Measurements from ENCODE around the gene HOXB7. TPM values are rescaled to one million over a fixed set of nuclear protein-coding genes. Genes with fewer than 3 reads are reported as not detected.
A peak's percentile ranks its signal among the peaks of the same experiment; 100 is the strongest.

HOXB7 gene
- total RNA-seq, 1 donor from 2014 or later = 0.30 TPM

DNA sequence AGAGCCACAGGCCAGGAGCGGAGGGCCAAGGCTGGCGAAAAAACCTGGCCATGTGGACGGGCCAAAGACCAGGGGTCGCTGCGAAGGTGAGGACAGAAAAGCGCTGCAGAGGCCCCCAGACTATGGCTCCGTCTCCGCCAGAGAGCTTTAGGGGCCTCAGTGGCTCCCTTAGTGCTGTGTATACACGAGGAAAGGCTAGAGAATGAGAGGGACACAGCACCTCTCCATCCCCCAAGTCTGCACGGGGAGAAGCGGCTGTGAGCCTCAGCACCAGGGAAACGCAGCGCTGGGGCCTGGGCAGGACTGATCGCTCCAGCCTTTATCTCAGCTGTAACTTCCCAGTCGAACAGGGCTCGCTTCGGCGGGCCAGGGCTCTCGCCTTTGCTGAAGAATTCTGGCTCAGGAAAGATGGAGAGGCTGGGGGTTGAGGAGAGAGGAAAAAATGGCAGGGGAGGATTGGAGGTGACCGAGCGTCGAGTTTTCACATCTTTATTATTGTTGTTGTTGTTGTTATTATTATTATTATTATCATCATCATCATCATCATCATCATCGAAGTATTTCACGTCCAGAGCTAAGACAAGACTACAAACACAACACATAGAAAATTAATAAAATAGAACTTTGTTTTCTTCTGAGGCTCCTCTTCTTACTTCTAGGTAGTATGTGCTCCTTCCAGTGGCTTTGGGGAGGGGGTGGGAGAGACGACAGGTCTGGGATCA is 15.4 kb downstream of the HOXB7 start:
- peak overlapping the region; percentile 31 for H3K4me3 Mint-ChIP-seq

DNA sequence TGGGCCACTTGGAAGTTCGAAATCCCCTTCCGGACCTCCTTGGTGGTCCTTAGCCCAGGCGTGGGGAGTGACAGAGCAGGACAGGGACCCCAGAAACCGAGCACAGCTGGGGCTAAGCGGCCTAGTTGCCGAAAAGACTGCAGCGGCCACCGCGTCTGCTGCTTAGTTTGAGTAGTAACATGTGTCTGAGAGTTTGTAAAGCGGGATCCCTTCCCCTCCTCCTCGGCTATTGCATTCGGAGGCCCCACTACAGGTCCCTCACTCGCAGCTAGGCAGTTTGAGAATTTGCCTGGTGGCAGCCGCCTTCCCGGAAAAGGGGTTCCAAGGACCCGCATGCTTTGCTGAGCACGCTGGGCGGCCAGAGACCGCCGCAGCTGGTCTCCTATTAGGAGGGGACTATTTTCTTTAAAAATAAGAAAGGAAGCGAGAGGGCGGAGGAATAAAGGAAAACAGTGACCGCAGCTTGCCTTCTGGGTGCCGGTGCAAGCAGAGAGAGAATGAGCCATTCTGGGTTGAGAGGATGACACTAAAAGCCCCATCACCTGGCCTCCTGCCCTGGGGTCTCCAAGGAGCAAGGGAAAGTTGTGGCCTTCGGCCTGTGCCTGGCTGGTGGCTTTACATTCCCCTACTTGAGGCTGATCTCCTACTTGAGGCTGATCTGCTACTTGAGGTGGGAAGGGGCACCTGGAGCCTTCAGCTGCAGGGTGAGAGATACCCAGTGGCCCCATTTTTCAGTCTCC is 16.1 kb downstream of the HOXB7 start:
- no peaks in the 10 kb centered on the region for H3K36me3 Mint-ChIP-seq (ENCODE audit: low read depth)
- intact Hi-C loops (cut with micrococcal nuclease) = loop anchor here (1.0 to 10.0 kb wide), 6 partner anchors 33 to 490 kb away; partner anchors contain the start of genes CBX1, HOXB9, PRAC1 and PRAC2
- H3K27ac Mint-ChIP-seq = no peak overlapping the region
- DNase-seq = no peak
- no peak overlapping the region for H3K4me3 Mint-ChIP-seq
- H3K4me1 Mint-ChIP-seq = peaks cover 42% of the 10 kb centered on the region
- H3K27me3 Mint-ChIP-seq = peaks cover 87% of the 10 kb centered on the region
- H3K9me3 Mint-ChIP-seq = no peaks in the 10 kb centered on the region

More for the DNA sequence above, 15.4 kb downstream of the HOXB7 start:
- Mint-ChIP-seq H3K27ac (no peak overlapping the region), H3K4me1 (peaks cover 39% of the 10 kb centered on the region), H3K9me3 (no peaks in the 10 kb centered on the region), H3K27me3 (peaks cover 87% of the 10 kb centered on the region), H3K36me3 (ENCODE audit: low read depth) (no peaks in the 10 kb centered on the region)
- no peak for DNase-seq
- intact Hi-C loops (cut with micrococcal nuclease) = loop anchor here (5.0 to 10.0 kb wide), 4 partner anchors 127 to 491 kb away; partner anchors contain the start of genes CBX1, PRAC1, PRAC2 and SNX11

DNA sequence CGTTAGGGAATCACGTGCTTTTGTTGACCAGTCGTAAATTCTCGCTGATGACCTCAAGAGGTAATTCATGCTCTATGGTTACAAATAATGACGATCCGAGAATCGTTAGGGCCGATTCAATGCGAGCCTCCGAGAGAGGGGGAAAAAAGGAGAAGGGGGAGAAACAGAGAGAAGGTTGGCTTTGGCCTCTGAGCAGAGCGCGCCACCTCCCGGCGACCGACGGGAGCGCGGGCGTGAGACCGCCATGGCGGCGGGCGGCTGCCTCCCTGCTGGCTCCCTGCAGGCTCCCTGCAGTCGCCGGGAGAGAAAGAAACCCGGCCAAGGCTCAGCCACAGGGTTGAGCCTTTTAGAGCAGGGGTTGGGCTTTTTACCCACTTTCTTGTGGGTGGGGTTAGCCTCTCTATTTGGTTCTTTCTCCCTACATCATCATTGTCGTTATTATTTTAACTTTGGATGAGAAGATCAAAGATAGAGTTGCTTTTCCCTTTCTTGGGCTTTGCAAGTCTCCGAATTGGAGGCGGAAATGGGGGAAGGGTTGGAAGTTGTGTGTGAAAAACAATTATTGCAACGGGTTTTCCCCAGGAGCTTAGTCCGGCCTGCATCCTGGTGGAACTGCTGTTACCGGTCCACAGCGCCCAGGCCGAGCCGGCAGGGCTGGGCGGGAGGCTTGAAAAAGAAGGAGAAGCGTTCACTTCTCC is 16.8 kb downstream of the HOXB7 start:
- intact Hi-C loops (cut with micrococcal nuclease) = loop anchor here (1.0 to 10.0 kb wide), 7 partner anchors 33 to 489 kb away; partner anchors contain the start of genes CBX1, HOXB9 and SNX11
- no peak overlapping the region for H3K27ac Mint-ChIP-seq
- no peaks in the 10 kb centered on the region for H3K36me3 Mint-ChIP-seq (ENCODE audit: low read depth)
- H3K27me3 Mint-ChIP-seq = peaks cover 87% of the 10 kb centered on the region
- DNase-seq = peak; percentile 96
- H3K9me3 Mint-ChIP-seq = no peaks in the 10 kb centered on the region
- peak overlapping the region; percentile 85 for H3K4me3 Mint-ChIP-seq
- H3K4me1 Mint-ChIP-seq = peaks cover 45% of the 10 kb centered on the region

DNA sequence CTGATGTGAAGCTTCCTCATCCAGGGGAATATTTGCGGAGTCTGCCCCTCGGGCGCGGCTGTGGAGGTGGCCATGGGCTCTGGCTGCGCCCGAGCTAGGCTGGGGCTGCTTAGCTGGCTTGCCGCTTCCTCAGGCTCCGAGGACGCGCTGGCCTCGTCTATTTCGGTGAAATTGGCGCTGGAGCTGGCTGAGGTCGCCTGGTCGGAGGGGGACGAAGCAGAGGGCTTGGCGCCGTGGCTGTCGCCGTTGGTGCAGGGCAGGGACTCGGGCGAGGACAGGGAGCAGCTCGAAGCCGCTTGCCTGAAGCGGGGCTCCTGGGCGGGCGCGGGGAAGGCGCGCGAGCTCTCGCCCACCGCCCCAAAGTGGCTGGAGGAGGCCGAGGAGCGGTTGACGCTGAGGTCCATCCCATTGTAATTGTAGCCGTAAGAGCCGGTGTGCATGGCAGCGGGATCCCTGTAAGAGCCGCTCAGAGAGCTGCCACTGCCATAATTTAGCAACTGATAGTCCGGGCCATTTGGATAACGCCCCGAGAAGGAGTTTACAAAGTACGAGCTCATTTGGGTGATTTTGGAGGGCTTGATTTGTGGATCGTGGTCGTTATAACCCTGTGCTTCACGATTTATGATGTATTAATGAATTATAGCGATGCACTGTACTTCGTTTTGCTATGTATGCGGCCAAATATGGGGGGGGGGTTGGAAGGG is 17.5 kb downstream of the HOXB7 start, which contains the start of gene HOXB5:
HOXB5 (minus strand) TSS at position 654 of the 704 bp plus-strand sequence; CDS start at position 557, 97 bp downstream.
- Mint-ChIP-seq H3K9me3 (no peaks in the 10 kb centered on the region), H3K36me3 (ENCODE audit: low read depth) (no peaks in the 10 kb centered on the region), H3K4me3 (peak within 1 kb of the TSS; percentile 85), H3K27ac (peak within 1 kb of the TSS; percentile 20), H3K4me1 (peaks cover 41% of the 10 kb centered on the region), H3K27me3 (peaks cover 86% of the 10 kb centered on the region)
- intact Hi-C loops (cut with micrococcal nuclease) = loop anchor here (2.0 to 10.0 kb wide), 6 partner anchors 34 to 488 kb away; partner anchors contain the start of genes CBX1, HOXB9 and SNX11
- peak; percentile 82 for DNase-seq

DNA sequence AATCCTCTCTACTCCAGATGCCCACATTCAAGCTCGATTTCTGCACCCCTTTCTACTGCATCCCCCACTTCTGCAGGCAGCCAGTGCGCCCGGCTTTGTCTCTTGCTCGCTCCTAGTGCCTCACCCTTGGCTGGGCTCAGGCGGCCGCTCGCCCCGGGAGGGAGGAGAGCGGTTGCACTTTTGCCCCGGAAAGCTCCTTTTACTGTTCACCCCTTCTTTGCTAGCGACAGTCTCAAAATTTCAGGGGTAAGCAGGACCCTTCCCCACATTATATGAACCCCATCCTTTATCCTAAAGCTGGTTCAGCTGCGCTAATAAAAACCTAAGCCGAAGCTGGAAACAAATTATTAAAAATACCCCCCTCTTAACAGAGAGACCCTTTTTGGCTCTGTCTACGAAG is 18.2 kb downstream of the HOXB7 start:
- DNase-seq = peak; percentile 80
- Mint-ChIP-seq H3K27me3 (peaks cover 86% of the 10 kb centered on the region), H3K4me3 (peak overlapping the region; percentile 85), H3K4me1 (peaks cover 42% of the 10 kb centered on the region), H3K36me3 (ENCODE audit: low read depth) (no peaks in the 10 kb centered on the region), H3K9me3 (no peaks in the 10 kb centered on the region), H3K27ac (no peak overlapping the region)
- intact Hi-C loops (cut with micrococcal nuclease) = loop anchor here (2.0 to 10.0 kb wide), 6 partner anchors 35 to 488 kb away; partner anchors contain the start of genes CBX1, HOXB9 and SNX11

DNA sequence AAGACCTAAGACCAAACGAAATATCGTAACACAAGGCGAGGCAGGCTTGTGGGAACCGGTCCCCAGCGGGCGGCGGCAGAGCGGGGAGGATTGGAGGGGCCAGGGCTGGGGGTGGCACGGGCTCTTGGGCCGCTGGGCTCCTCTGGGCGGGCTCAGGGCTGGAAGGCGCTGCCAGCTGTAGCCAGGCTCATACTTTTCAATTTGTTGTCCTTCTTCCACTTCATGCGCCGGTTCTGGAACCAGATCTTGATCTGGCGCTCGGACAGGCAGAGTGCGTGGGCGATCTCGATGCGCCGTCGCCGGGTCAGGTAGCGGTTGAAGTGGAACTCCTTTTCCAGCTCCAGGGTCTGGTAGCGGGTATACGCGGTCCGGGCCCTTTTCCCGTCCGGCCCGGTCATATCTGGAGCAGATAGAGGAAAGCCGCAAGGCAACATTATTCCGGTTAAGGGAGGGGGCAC is 18.7 kb downstream of the HOXB7 start:
- intact Hi-C loops (cut with micrococcal nuclease) = loop anchor here (2.0 to 10.0 kb wide), 6 partner anchors 35 to 487 kb away; partner anchors contain the start of genes CBX1, HOXB9 and SNX11
- no peak overlapping the region for H3K27ac Mint-ChIP-seq
- peak overlapping the region; percentile 36 for H3K4me3 Mint-ChIP-seq
- H3K36me3 Mint-ChIP-seq (ENCODE audit: low read depth) = no peaks in the 10 kb centered on the region
- peaks cover 86% of the 10 kb centered on the region for H3K27me3 Mint-ChIP-seq
- no peaks in the 10 kb centered on the region for H3K9me3 Mint-ChIP-seq
- H3K4me1 Mint-ChIP-seq = peaks cover 42% of the 10 kb centered on the region
- DNase-seq = no peak

DNA sequence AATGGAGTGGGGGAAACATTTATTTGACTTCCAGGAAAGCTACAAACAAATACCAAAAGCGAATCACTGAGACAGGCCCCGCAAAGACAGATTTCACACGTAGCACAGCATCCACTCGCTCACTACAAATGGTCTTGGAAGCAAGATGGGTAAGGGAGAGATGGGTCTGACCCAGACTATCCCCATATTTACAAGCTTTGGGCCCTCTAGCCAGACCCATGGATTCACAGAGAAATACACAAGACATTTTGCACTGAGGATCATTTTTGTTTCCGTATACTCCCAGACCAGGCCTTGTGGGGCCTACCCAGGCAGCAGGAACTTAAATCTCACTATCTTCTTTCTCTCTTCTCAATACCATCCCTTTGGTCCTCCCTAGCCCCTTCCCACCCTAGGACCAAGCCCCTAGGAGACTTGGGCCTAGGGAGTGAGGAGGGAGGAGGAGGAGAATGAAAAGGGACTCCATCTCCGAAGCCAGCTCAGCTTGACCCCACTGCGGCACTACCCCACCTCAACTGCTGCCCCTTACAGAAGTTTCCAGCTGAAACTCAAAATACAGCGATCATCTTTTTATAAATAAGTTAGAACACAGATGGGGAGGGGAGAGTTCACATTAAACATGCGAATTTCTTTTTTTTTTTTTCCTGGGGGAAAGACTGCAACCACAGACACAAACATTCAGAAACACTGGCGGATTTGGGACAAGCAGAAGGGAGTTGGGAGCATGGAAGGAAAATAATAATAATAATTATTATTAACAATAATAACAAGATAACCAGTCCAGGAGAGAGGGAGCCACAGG is 19.4 kb downstream of the HOXB7 start:
- peaks cover 41% of the 10 kb centered on the region for H3K4me1 Mint-ChIP-seq
- intact Hi-C loops (cut with micrococcal nuclease) = loop anchor here (2.0 to 10.0 kb wide), 6 partner anchors 36 to 487 kb away; partner anchors contain the start of genes CBX1, HOXB9 and SNX11

DNA sequence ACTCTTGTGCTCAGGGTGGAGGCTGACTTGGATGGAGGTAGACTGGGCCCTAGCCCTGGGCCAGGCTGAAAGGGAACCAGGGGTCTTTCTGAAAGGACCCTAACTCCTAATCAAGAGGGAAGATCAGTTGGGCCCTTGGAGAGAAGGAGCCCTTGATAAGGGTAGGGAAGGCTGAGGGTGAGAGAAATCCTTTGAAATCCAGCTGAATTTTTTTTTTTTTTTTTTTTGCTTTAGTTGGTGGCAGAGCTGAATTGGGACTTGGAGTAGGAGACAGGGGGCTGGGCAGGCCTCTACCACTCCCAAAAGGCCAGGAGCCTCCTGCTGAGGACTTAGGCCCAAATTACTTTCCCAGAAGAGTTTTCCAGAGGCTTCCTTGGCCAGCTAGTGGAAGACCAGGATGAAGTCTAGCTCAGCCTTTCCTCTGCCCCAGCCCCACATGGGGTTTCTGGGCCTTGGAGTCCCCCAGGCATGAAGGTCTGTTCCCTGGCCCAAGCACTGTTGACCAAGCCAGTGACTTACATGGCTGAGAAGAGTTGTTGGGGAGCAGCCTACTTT is 20.1 kb downstream of the HOXB7 start:
- intact Hi-C loops (cut with micrococcal nuclease) = loop anchor here (5.0 to 10.0 kb wide), 4 partner anchors 37 to 486 kb away; partner anchors contain the start of genes CBX1, HOXB9 and SNX11
- no peak for DNase-seq
- Mint-ChIP-seq H3K27me3 (peaks cover 86% of the 10 kb centered on the region), H3K4me3 (no peak overlapping the region), H3K9me3 (no peaks in the 10 kb centered on the region), H3K36me3 (ENCODE audit: low read depth) (no peaks in the 10 kb centered on the region), H3K4me1 (peaks cover 44% of the 10 kb centered on the region), H3K27ac (no peak overlapping the region)

More for the DNA sequence above, 19.4 kb downstream of the HOXB7 start:
- DNase-seq = no peak
- Mint-ChIP-seq H3K27me3 (peaks cover 85% of the 10 kb centered on the region), H3K4me3 (peak overlapping the region; percentile 36), H3K9me3 (no peaks in the 10 kb centered on the region), H3K27ac (no peak overlapping the region), H3K36me3 (ENCODE audit: low read depth) (no peaks in the 10 kb centered on the region)

DNA sequence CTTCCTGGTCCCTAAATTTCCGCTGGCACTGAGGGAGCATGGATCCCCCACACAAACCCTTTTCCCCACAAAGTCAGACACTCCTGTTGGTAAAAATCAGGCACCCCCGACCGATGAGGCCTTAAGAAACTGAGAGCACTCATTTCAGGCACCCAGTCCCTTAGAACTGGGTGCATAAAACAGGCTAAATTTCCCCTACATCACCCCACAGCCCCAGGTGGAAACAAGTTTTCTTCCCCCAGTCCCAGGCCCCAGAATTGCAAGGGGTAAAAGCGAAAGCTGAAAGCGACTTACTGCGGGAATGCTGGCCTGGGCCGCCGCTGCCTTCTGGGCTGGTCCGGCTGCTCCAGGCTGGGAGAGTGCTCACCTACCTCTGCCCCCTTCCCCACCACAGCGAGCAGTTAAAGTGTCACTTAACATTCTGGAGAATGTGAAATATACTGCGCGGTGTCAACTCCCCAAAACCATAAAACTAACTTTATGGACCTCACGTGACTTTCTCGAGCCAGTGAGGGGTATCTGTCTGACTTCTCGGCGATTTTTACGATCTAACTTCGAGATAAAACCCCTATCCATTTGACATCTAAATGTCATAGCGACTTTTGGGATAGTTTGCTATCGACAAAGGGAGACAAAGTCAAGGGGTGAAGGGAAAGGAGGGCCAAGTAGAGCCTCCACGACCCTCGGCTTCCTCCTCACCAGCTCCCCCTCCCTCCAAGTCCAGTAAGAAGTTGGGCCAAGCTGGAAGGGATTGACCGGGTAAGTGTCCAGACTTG is 20.8 kb downstream of the HOXB7 start, which contains the start of gene HOXB3:
HOXB3 (minus strand) TSS at position 411 of the 776 bp plus-strand sequence. CDS start 37,767 bp downstream, outside the sequence.
- intact Hi-C loops (cut with micrococcal nuclease) = loop anchor here (5.0 to 10.0 kb wide), 4 partner anchors 37 to 485 kb away; partner anchors contain the start of genes CBX1, HOXB9 and SNX11
- H3K4me1 Mint-ChIP-seq = peaks cover 51% of the 10 kb centered on the region
- no peak for DNase-seq

DNA sequence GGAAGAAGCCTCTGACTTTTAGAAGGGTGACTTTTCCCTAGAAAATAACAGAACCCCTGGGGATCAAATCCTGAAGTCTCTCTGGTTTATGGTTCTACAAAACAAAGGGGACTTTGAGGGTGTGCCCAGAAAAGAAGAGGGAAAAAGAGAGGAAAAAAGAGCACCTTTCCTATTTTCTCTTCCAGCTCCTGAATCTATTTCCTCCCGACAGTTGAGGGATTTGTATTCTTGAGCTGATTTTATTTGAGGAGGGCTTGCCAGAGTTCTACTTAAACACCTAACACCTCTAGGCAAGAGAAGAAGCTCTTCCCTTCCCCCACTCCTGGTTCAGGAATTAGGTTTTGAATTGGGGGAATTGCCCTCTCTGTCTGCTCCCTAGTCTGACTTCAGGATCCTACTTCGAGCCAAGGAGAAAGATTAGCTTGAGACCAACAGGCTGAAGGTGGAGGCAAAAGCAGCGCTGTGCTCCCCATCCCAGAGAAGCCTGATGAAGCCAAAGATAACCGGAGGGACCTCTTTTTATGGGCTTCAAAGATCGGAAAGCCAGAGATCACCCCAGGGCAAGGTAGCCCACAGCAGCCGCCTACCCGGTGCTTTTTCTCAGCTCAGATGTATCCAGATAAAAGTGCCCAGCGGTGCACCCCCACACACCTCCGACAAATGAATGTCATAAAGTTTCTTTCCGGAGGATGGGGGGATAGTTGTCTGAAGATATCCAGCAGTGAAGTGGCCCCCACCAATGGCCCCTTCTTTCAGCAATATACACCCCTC is 21.6 kb downstream of the HOXB7 start:
- no peak for DNase-seq
- Mint-ChIP-seq H3K36me3 (ENCODE audit: low read depth) (no peaks in the 10 kb centered on the region), H3K27ac (no peak overlapping the region), H3K4me3 (peak overlapping the region; percentile 4), H3K4me1 (peaks cover 56% of the 10 kb centered on the region), H3K9me3 (no peaks in the 10 kb centered on the region), H3K27me3 (peaks cover 82% of the 10 kb centered on the region)
- intact Hi-C loops (cut with micrococcal nuclease) = no loop called here

More for the DNA sequence above, 20.8 kb downstream of the HOXB7 start, which contains the start of gene HOXB3:
- peaks cover 82% of the 10 kb centered on the region for H3K27me3 Mint-ChIP-seq
- peak within 1 kb of the TSS; percentile 4 for H3K4me3 Mint-ChIP-seq
- H3K36me3 Mint-ChIP-seq (ENCODE audit: low read depth) = no peaks in the 10 kb centered on the region
- no peaks in the 10 kb centered on the region for H3K9me3 Mint-ChIP-seq
- H3K27ac Mint-ChIP-seq = no peak within 1 kb of the TSS

Measured in activated CD4-positive, alpha-beta T cell treated with anti-CD3 and anti-CD28 coated beads, Interleukin-2, amount 10 ng/mL, durations not matched to agents 24 days and 14 days (primary cell).